Stomach (tissue), 9 donors: ENCODE measurements around the gene NCOA3. TPM values are rescaled to one million over a fixed set of nuclear protein-coding genes. Genes with fewer than 3 reads are reported as not detected.
A peak's percentile ranks its signal among the peaks of the same experiment; 100 is the strongest.

ENCODE experiments used
- DNase-seq, 2 donors: peaks; one replicate each; pipeline versions ENCODE4 v3.0.0 to v3.0.0-alpha.2; 2013 to 2019
- H3K27ac ChIP-seq, 5 donors: fragments of 200-600 bp in 4 of 5; sonication (generic) in 4 of 5; one replicate each; pipeline ENCODE4 v1.5.1; 2013 to 2019; ENCODE audit warnings: mild to moderate bottlenecking in 1 of 5, moderate library complexity in 1 of 5
- H3K27me3 ChIP-seq, 3 donors: fragments of 200-600 bp; sonication (generic); one replicate each; pipeline ENCODE4 v1.5.1; 2017 to 2019; ENCODE audit warnings: mixed run types in 1 of 3
- H3K36me3 ChIP-seq, 4 donors: fragments of 200-600 bp; sonication (generic); 1 replicate in 3 of 4; 2 replicates in 1 of 4; pipeline ENCODE4 v1.5.1; 2016 to 2019
- H3K4me1 ChIP-seq, 4 donors: fragments of 200-600 bp; sonication (generic); one replicate each; pipeline ENCODE4 v1.5.1; 2016 to 2019
- H3K4me3 ChIP-seq, 4 donors: fragments of 200-600 bp; sonication (generic) in 3 of 4; one replicate each; pipeline ENCODE4 v1.5.1; 2016 to 2019; ENCODE audit warnings: mild to moderate bottlenecking in 1 of 4
- H3K9me3 ChIP-seq, 4 donors: fragments of 200-600 bp; sonication (generic); one replicate each; pipeline ENCODE4 v1.5.1; 2016 to 2019
- CTCF ChIP-seq, 7 experiments: fragments of 450-650 bp in 4 of 7; fragments of 200-600 bp in 3 of 7; sonication (generic) in 3 of 7; IDR thresholded peaks; one replicate each; pipeline ENCODE4 v1.5.1; 2016 to 2019; ENCODE audit warnings: antibody characterized with exemption in 7 of 7, control low read depth in 2 of 7, mild to moderate bottlenecking in 1 of 7
- EP300 ChIP-seq: sonication (generic); formaldehyde crosslinking; IDR thresholded peaks from one replicate; pipeline ENCODE4 v1.6.1; 2017; ENCODE audit warnings: antibody characterized with exemption
- POLR2A ChIP-seq, 4 donors: fragments of 450-650 bp; IDR thresholded peaks; one replicate each; pipeline ENCODE4 v1.6.1; 2016; ENCODE audit warnings: antibody characterized with exemption in 4 of 4, control low read depth in 2 of 4, mild to moderate bottlenecking in 1 of 4, moderate library complexity in 1 of 4
- POLR2AphosphoS5 ChIP-seq, 3 donors: sonication (generic); formaldehyde crosslinking; IDR thresholded peaks; one replicate each; pipeline ENCODE4 v1.6.1; 2016; ENCODE audit warnings: antibody characterized with exemption in 3 of 3
- WGBS, 5 donors: extraction: QIAGEN DNeasy Blood & Tissue Kit in 3 of 5; methylation state at CpG; one replicate each; pipeline versions ENCODE4 v1.1.5 to v1.1.7; 2013 to 2018; 5-methylcytosine and 5-hydroxymethylcytosine counted together
- intact Hi-C: fragments of 100-400 bp; cut with DNase I; formaldehyde crosslinking; loops from one replicate; pipeline ENCODE4 v1.15.1; 2023; ENCODE audit warnings: low total_unique reads
- polyA plus RNA-seq, 3 donors: library from polyadenylated mRNA; stranded (reverse); fragments of 200-250 nt; gene quantifications; one replicate each; pipeline ENCODE4 v1.2.3, GENCODE V29; 2013
- total RNA-seq, 5 donors: library from RNA; depleted of rRNA; stranded (reverse); fragments of >200 nt; gene quantifications; one replicate each; pipeline versions ENCODE4 v1.1.0 to v1.2.3, GENCODE V29; 2014 to 2016
- donor health status: healthy with polysubstance abuse.
- donor health status: Bipolar disorder and iron deficiency.
- donor health status: healthy.

NCOA3 gene
- total and polyA plus RNA-seq, 8 donors = 4.1 to 60.8 (median 16.3) TPM

DNA sequence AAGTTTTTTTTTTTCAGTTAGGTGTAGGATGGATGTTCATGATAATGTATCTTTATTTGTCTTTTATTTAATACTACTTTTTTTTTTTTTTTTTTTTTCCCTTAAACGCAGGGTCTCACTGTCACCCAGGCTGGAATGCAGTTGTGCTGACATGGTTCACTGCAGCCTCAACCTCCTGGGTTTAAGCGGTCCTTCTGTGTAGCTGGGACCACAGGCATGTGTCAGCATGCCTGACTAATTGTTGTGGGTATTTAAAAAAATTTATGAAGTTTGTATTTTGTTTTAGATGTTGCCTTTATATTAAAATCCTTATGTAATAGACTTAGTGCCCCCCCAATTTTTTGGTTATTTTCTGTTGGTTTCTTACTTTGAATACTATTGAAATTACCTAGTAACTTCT, 42.6 kb downstream of the NCOA3 start:
- no peaks in the 10 kb centered on the region for H3K36me3 ChIP-seq
- H3K4me1 ChIP-seq = peaks cover 13 to 63% (median 41%) of the 10 kb centered on the region in 4 donors
- TF ChIP-seq CTCF (IDR thresholded peaks at IDR 0.05) (no peak), POLR2A (IDR thresholded peaks at IDR 0.05) (no peak), EP300 (no peak), POLR2AphosphoS5 (IDR thresholded peaks at IDR 0.05) (no peak)
- no peaks in the 10 kb centered on the region for H3K9me3 ChIP-seq
- 54 to 73% (median 70%) methylated on average over 2 of the region's 2 CpGs for WGBS, 5 donors
- H3K4me3 ChIP-seq = no peak overlapping the region
- intact Hi-C loops = no loop called here
- no peaks in the 10 kb centered on the region for H3K27me3 ChIP-seq
- no peak overlapping the region for H3K27ac ChIP-seq
- no peak for DNase-seq

GRCh38 chr20:47544852-47545251, 43.2 kb downstream of the NCOA3 start:
- no peaks in the 10 kb centered on the region for H3K9me3 ChIP-seq
- intact Hi-C loops = no loop called here
- WGBS, 5 donors = 76 to 93% (median 85%) methylated on average over 2 of the region's 2 CpGs
- no peak overlapping the region for H3K4me3 ChIP-seq
- TF ChIP-seq CTCF (IDR thresholded peaks at IDR 0.05) (no peak), POLR2A (IDR thresholded peaks at IDR 0.05) (no peak), EP300 (no peak), POLR2AphosphoS5 (IDR thresholded peaks at IDR 0.05) (no peak)
- peaks cover 13 to 59% (median 37%) of the 10 kb centered on the region in 4 donors for H3K4me1 ChIP-seq
- H3K36me3 ChIP-seq = no peaks in the 10 kb centered on the region
- no peaks in the 10 kb centered on the region for H3K27me3 ChIP-seq
- no peak overlapping the region for H3K27ac ChIP-seq
- no peak for DNase-seq

DNA sequence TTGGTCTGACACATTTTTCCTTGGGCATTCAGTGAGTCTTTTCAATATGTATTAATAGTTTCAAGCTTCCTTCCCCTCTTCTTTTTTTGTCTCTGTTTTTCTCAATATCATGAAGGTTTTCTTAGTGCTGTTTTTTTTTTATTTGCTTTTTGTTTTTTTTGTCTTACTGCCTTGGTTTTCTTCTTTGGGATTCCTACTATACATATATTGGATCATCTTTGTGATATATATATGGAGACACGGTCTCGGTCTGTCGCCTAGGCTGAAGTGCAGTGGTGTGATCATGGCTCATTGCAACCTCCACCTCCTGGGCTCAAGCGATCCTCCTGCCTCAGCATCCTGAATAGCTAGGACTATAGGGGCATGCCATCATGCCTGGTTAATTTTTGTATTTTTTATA, 43.8 kb downstream of the NCOA3 start:
- no peak for DNase-seq
- no peaks in the 10 kb centered on the region for H3K9me3 ChIP-seq
- H3K27ac ChIP-seq = no peak overlapping the region
- no peak overlapping the region for H3K4me3 ChIP-seq
- TF ChIP-seq CTCF (IDR thresholded peaks at IDR 0.05) (no peak), POLR2A (IDR thresholded peaks at IDR 0.05) (no peak), EP300 (no peak), POLR2AphosphoS5 (IDR thresholded peaks at IDR 0.05) (no peak)
- intact Hi-C loops = no loop called here
- peaks cover 6 to 55% (median 31%) of the 10 kb centered on the region in 4 donors for H3K4me1 ChIP-seq
- 98 to 100% (median 100%) methylated on average over 4 of the region's 4 CpGs for WGBS, 5 donors
- H3K27me3 ChIP-seq = no peaks in the 10 kb centered on the region
- no peaks in the 10 kb centered on the region for H3K36me3 ChIP-seq

DNA sequence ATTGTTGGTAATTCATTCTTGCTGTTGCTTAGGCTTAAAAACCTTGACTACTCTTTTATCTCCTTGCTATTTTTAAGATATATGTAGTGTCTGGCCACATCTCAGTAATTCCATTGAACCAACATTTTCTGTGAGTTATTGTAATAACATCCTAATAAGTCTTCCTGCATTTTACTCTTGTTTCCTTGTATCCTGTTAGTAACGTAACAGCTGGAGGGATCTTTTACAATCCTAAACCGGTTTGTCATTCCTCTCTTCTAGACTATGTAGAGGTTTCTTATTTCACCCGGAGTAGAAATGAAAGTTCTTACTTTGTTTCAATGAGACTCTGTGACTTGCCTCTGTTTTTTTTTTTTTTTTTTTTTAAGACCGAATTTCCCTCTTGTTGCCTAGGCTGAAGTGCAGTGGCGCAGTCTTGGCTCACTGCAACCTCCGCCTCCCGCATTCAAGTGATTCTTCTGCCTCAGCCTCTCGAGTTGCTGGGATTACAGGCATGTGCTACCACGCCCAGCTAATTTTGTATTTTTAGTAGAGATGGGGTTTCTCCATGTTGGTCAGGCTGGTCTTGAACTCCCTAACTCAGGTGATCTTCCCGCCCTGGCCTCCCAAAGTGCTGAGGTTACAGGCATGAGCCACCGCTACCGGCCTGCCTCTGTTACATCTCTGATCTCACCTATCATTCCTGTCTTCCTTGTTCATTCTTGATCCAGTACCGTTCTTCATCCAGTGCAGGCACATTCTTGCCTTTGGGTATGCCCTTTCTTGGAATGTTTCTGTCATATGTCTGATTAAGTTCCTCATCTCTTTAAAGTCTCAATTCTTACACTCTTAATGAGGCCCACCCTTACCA, 44.7 kb downstream of the NCOA3 start:
- Histone ChIP-seq H3K4me1 (peaks cover 3 to 54% (median 27%) of the 10 kb centered on the region in 4 donors), H3K27me3 (no peaks in the 10 kb centered on the region), H3K27ac (no peak overlapping the region), H3K4me3 (no peak overlapping the region), H3K36me3 (no peaks in the 10 kb centered on the region), H3K9me3 (no peaks in the 10 kb centered on the region)
- TF ChIP-seq POLR2AphosphoS5 (IDR thresholded peaks at IDR 0.05) (no peak), POLR2A (IDR thresholded peaks at IDR 0.05) (no peak), CTCF (IDR thresholded peaks at IDR 0.05) (no peak), EP300 (no peak)
- intact Hi-C loops = no loop called here
- peak in 1 of 2 donors; percentile 42 for DNase-seq
- WGBS, 5 donors = 75 to 89% (median 79%) methylated on average over 13 of the region's 13 CpGs
